H9 (cell line): ENCODE data around the gene SLC47A2. TPM values are rescaled to one million over a fixed set of nuclear protein-coding genes. Genes with fewer than 3 reads are reported as not detected.

Source experiments
- DNase-seq: peaks from one replicate; pipeline ENCODE4 v3.0.0-alpha.2; 2017
- H2AFZ ChIP-seq: one replicate; pipeline ENCODE4 v1.6.1; 2013; ENCODE audit warnings: mild to moderate bottlenecking, low read length, control low read depth, moderate library complexity
- H2AK5ac ChIP-seq: 2 replicates; pipeline ENCODE4 v1.6.1; 2013; ENCODE audit warnings: low read length, control low read depth, mixed read lengths; ENCODE audit not compliant: insufficient read length
- H2BK120ac ChIP-seq: one replicate; pipeline ENCODE4 v1.6.1; 2013; ENCODE audit warnings: low read depth, mild to moderate bottlenecking, low read length, control low read depth, inconsistent platforms; ENCODE audit not compliant: poor library complexity, severe bottlenecking
- H2BK12ac ChIP-seq: 2 replicates; pipeline ENCODE4 v1.6.1; 2013; ENCODE audit warnings: low read length, control low read depth, mixed read lengths, low read depth; ENCODE audit not compliant: insufficient read length
- H2BK15ac ChIP-seq: 2 replicates; pipeline ENCODE4 v1.6.1; 2013; ENCODE audit warnings: low read depth, low read length, control low read depth
- H2BK20ac ChIP-seq: one replicate; pipeline ENCODE4 v1.6.1; 2013; ENCODE audit warnings: low read depth, mild to moderate bottlenecking, low read length, control low read depth, inconsistent platforms; ENCODE audit not compliant: poor library complexity, severe bottlenecking
- H2BK5ac ChIP-seq: 2 replicates; pipeline ENCODE4 v1.6.1; 2013; ENCODE audit warnings: low read length, control low read depth, mixed read lengths; ENCODE audit not compliant: insufficient read length
- H3K14ac ChIP-seq: 2 replicates; pipeline ENCODE4 v1.6.1; 2013; ENCODE audit warnings: low read length, control low read depth; ENCODE audit not compliant: insufficient read depth
- H3K18ac ChIP-seq: 2 replicates; pipeline ENCODE4 v1.6.1; 2013; ENCODE audit warnings: low read depth, mild to moderate bottlenecking, mixed read lengths, low read length, control low read depth; ENCODE audit not compliant: insufficient read length
- H3K23ac ChIP-seq: 2 replicates; pipeline ENCODE4 v1.6.1; 2013; ENCODE audit warnings: low read length, control low read depth, mixed read lengths, low read depth; ENCODE audit not compliant: insufficient read length
- H3K23me2 ChIP-seq: 2 replicates; pipeline ENCODE4 v1.6.1; 2013; ENCODE audit warnings: low read depth, mild to moderate bottlenecking, mixed read lengths, low read length, control low read depth; ENCODE audit not compliant: insufficient read length, poor library complexity, severe bottlenecking
- H3K27ac ChIP-seq: 2 replicates; pipeline ENCODE4 v1.5.1; 2013; ENCODE audit warnings: low read length, control low read depth, mixed read lengths, low read depth; ENCODE audit not compliant: insufficient read length
- H3K27me3 ChIP-seq: 2 replicates; pipeline ENCODE4 v1.6.1; 2013; ENCODE audit warnings: low read length, control low read depth, inconsistent platforms; ENCODE audit not compliant: insufficient read depth
- H3K4ac ChIP-seq: 2 replicates; pipeline ENCODE4 v1.6.1; 2013; ENCODE audit warnings: low read depth, mild to moderate bottlenecking, control low read depth, inconsistent platforms, low read length, moderate library complexity
- H3K4me1 ChIP-seq: 2 replicates; pipeline ENCODE4 v1.6.1; 2013; ENCODE audit warnings: low read length, control low read depth, inconsistent platforms; ENCODE audit not compliant: insufficient read depth
- H3K4me2 ChIP-seq: 2 replicates; pipeline ENCODE4 v1.6.1; 2013; ENCODE audit warnings: low read length, control low read depth, mixed read lengths; ENCODE audit not compliant: insufficient read length, insufficient read depth
- H3K56ac ChIP-seq: 2 replicates; pipeline ENCODE4 v1.6.1; 2013; ENCODE audit warnings: low read depth, mild to moderate bottlenecking, mixed read lengths, low read length, control low read depth; ENCODE audit not compliant: insufficient read length
- H3K79me1 ChIP-seq: 2 replicates; pipeline ENCODE4 v1.6.1; 2013; ENCODE audit warnings: low read depth, mild to moderate bottlenecking, moderate library complexity, low read length, control low read depth, inconsistent platforms; ENCODE audit not compliant: insufficient read depth, poor library complexity, severe bottlenecking
- H3K79me2 ChIP-seq: 2 replicates; pipeline ENCODE4 v1.6.1; 2013; ENCODE audit warnings: low read length, control low read depth, inconsistent platforms; ENCODE audit not compliant: insufficient read depth
- H3K9ac ChIP-seq: 2 replicates; pipeline ENCODE4 v1.6.1; 2013; ENCODE audit warnings: low read length, control low read depth, mixed read lengths; ENCODE audit not compliant: insufficient read length; ENCODE audit errors: extremely low read depth
- H3K9me3 ChIP-seq: one replicate; pipeline ENCODE4 v1.6.1; 2013; ENCODE audit warnings: low read depth, low read length, inconsistent platforms; ENCODE audit not compliant: control insufficient read depth
- H3T11ph ChIP-seq: one replicate; pipeline ENCODE4 v1.6.1; 2013; ENCODE audit warnings: mild to moderate bottlenecking, low read length, control low read depth, inconsistent platforms
- H4K20me1 ChIP-seq: one replicate; pipeline ENCODE4 v1.6.1; 2013; ENCODE audit not compliant: control insufficient read depth, insufficient read length, insufficient read depth
- H4K5ac ChIP-seq: 2 replicates; pipeline ENCODE4 v1.6.1; 2013; ENCODE audit warnings: low read depth, mild to moderate bottlenecking, mixed read lengths, low read length, control low read depth; ENCODE audit not compliant: insufficient read length
- H4K8ac ChIP-seq: replicated peaks from 2 replicates; pipeline ENCODE4 v1.6.1; 2013; ENCODE audit warnings: low read length, control low read depth, mixed read lengths, low read depth; ENCODE audit not compliant: insufficient read length
- H4K91ac ChIP-seq: 2 replicates; pipeline ENCODE4 v1.6.1; 2013; ENCODE audit warnings: low read depth, mild to moderate bottlenecking, moderate library complexity, mixed read lengths, low read length, control low read depth; ENCODE audit not compliant: insufficient read length
- H3K27ac Mint-ChIP-seq, 3 experiments: 2 replicates in 2 of 3; 3 replicates in 1 of 3; pipeline ENCODE4 v1.8.0; 2020 to 2021; ENCODE audit warnings: mixed read lengths in 3 of 3, mild to moderate bottlenecking in 1 of 3, moderate library complexity in 1 of 3
- H3K27me3 Mint-ChIP-seq: 2 replicates; pipeline ENCODE4 v1.8.0; 2021; ENCODE audit warnings: low read depth, mild to moderate bottlenecking, moderate library complexity, mixed read lengths
- H3K36me3 Mint-ChIP-seq, 3 experiments: 2 replicates in 2 of 3; 3 replicates in 1 of 3; pipeline ENCODE4 v1.8.0; 2020 to 2021; ENCODE audit warnings: low read depth in 3 of 3, mixed read lengths in 3 of 3; ENCODE audit not compliant: insufficient read depth in 1 of 3
- H3K4me1 Mint-ChIP-seq, 2 experiments: 2 replicates each; pipeline ENCODE4 v1.8.0; 2020; ENCODE audit warnings: mixed read lengths in 2 of 2
- H3K4me3 Mint-ChIP-seq, 2 experiments: 2 replicates in 1 of 2; 3 replicates in 1 of 2; pipeline ENCODE4 v1.8.0; 2020 to 2021; ENCODE audit warnings: mild to moderate bottlenecking in 2 of 2, mixed read lengths in 2 of 2, moderate library complexity in 1 of 2
- H3K9me3 Mint-ChIP-seq, 2 experiments: 2 replicates in 1 of 2; 3 replicates in 1 of 2; pipeline ENCODE4 v1.8.0; 2020; ENCODE audit warnings: mild to moderate bottlenecking in 2 of 2, mixed read lengths in 2 of 2, moderate library complexity in 1 of 2
- WGBS: extraction: QIAGEN DNeasy Blood & Tissue Kit; methylation state at CpG from one replicate; pipeline ENCODE4 v1.1.7; 2013; ENCODE audit warnings: missing lambda C conversion rate, low lambda C conversion rate, mixed read lengths; ENCODE audit not compliant: insufficient read length; ENCODE audit errors: extremely low coverage; 5-methylcytosine and 5-hydroxymethylcytosine counted together
- total RNA-seq: library from RNA; stranded (reverse); gene quantifications from 2 replicates; pipeline ENCODE4 v1.2.1, GENCODE V29; 2021
- TF ChIP-seq, protein P1 (sequence below): fragments of 200-600 bp; sonication (generic); conservative IDR thresholded peaks from 3 replicates; pipeline ENCODE4 v1.8.0; 2021; ENCODE audit warnings: antibody characterized with exemption, mild to moderate bottlenecking

Gene SLC47A2
- total RNA-seq, 1 experiment from 2014 or later: not detected

- WGBS: no CpG with 5 or more reads among the region's 4 CpGs
- Histone ChIP-seq H3K23ac (no peak overlapping the region), H3K4me1 (peaks cover 4% of the 10 kb centered on the region; the same call in 1 of the 2 replicates), H2BK15ac (no peak overlapping the region), H3K4ac (no peak overlapping the region), H3K27me3 (no peaks in the 10 kb centered on the region; the same call in 1 of the 2 replicates), H2AFZ (no peak overlapping the region), H3K27ac (no peak overlapping the region), H3K9ac (no peak overlapping the region), H2BK120ac (no peak overlapping the region), H4K20me1 (no peaks in the 10 kb centered on the region), H2BK5ac (no peak overlapping the region), H3K4me2 (no peak overlapping the region), H3K18ac (no peak overlapping the region), H3K9me3 (no peaks in the 10 kb centered on the region), H3K56ac (no peak overlapping the region), H3K23me2 (no peaks in the 10 kb centered on the region), H3T11ph (no peak overlapping the region), H3K79me2 (no peaks in the 10 kb centered on the region), H3K79me1 (no peaks in the 10 kb centered on the region), H4K91ac (no peak overlapping the region), H4K5ac (no peak overlapping the region), H2AK5ac (no peak overlapping the region), H4K8ac (no peak overlapping the region), H2BK12ac (no peak overlapping the region), H2BK20ac (no peak overlapping the region), H3K14ac (no peak overlapping the region)
- TF ChIP-seq, protein P1, sequence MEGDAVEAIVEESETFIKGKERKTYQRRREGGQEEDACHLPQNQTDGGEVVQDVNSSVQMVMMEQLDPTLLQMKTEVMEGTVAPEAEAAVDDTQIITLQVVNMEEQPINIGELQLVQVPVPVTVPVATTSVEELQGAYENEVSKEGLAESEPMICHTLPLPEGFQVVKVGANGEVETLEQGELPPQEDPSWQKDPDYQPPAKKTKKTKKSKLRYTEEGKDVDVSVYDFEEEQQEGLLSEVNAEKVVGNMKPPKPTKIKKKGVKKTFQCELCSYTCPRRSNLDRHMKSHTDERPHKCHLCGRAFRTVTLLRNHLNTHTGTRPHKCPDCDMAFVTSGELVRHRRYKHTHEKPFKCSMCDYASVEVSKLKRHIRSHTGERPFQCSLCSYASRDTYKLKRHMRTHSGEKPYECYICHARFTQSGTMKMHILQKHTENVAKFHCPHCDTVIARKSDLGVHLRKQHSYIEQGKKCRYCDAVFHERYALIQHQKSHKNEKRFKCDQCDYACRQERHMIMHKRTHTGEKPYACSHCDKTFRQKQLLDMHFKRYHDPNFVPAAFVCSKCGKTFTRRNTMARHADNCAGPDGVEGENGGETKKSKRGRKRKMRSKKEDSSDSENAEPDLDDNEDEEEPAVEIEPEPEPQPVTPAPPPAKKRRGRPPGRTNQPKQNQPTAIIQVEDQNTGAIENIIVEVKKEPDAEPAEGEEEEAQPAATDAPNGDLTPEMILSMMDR: no peak
- Mint-ChIP-seq H3K27ac (no peak overlapping the region), H3K9me3 (no peaks in the 10 kb centered on the region), H3K27me3 (peaks cover 6% of the 10 kb centered on the region), H3K4me3 (no peak overlapping the region; a peak in 1 of 5 replicates), H3K36me3 (no peaks in the 10 kb centered on the region), H3K4me1 (peaks cover 25 to 32% of the 10 kb centered on the region in 2 experiments)
- DNase-seq: no peak
Measured at GRCh38 chr17:19641687-19642372, 74.6 kb downstream of the SLC47A2 start.
